ENCODE results near the gene PAFAH1B2.

The PAFAH1B2 gene

GRCh38 chr11:117198613-117199012, 54.5 kb downstream of the PAFAH1B2 start:
- no peaks in the 10 kb centered on the region for H3K27me3 ChIP-seq (ENCODE audit: control insufficient read depth in 3 of 3, insufficient read depth in 3 of 3, low read depth in 1 of 3, low read length in 3 of 3)
- H3K27ac ChIP-seq (replicated peaks; ENCODE audit: low read length): peak overlapping the region; percentile 42
- no CpG with 5 or more reads among the region's 4 CpGs for WGBS, 2 donors (ENCODE audit: extremely low coverage in 2 of 2, insufficient read length in 2 of 2, insufficient replicate concordance in 1 of 2)

GRCh38 chr11:117199053-117199915, 55.2 kb downstream of the PAFAH1B2 start, which contains the start of gene TAGLN:
TSS of gene TAGLN (plus strand) at chr11:117199370. CDS start at chr11:117203014, 3,644 bp downstream.
- peak within 1 kb of the TSS; percentile 97 for H4K8ac ChIP-seq (ENCODE audit: low read depth, low read length)
- peaks cover 4 to 12% of the 10 kb centered on the region in 2 donors for H3K36me3 ChIP-seq (replicated peaks in 1 of 2; ENCODE audit: control insufficient read depth in 2 of 2, insufficient read depth in 2 of 2, low read length in 2 of 2)
- peaks cover 12 to 37% of the 10 kb centered on the region in 2 donors for H3K4me1 ChIP-seq (ENCODE audit: control insufficient read depth in 2 of 2, insufficient read depth in 1 of 2, low read depth in 1 of 2, low read length in 2 of 2)
- peak within 1 kb of the TSS; percentile 50 for H3K14ac ChIP-seq (ENCODE audit: low read length)
- no CpG with 5 or more reads among the region's 34 CpGs for WGBS, 2 donors (ENCODE audit: extremely low coverage in 2 of 2, insufficient read length in 2 of 2, insufficient replicate concordance in 1 of 2)
- peak; percentile 64 for DNase-seq (ENCODE audit: low spot score)
- H3K9ac ChIP-seq (ENCODE audit: low read depth, low read length, poor library complexity): peak within 1 kb of the TSS; percentile 45
- H3K9me3 ChIP-seq (replicated peaks in 1 of 2; ENCODE audit: control insufficient read depth in 2 of 2, insufficient read depth in 1 of 2, low read depth in 1 of 2, low read length in 2 of 2): no peaks in the 10 kb centered on the region
- no peaks in the 10 kb centered on the region for H3K27me3 ChIP-seq (ENCODE audit: control insufficient read depth in 3 of 3, insufficient read depth in 3 of 3, low read depth in 1 of 3, low read length in 3 of 3)
- H2BK15ac ChIP-seq (ENCODE audit: low read length): peak within 1 kb of the TSS; percentile 77
- no peak within 1 kb of the TSS for H3K4ac ChIP-seq (ENCODE audit: low read length)
- peak within 1 kb of the TSS; percentile 56 for H2BK5ac ChIP-seq (ENCODE audit: low read length)
- peak within 1 kb of the TSS; percentile 89 for H2AFZ ChIP-seq (ENCODE audit: low read length)
- no peak within 1 kb of the TSS for H4K91ac ChIP-seq (ENCODE audit: low read depth, low read length, poor library complexity)
- peak within 1 kb of the TSS; percentile 21 to 53 for H3K4me3 ChIP-seq (ENCODE audit: low read length in 2 of 2)
- peak within 1 kb of the TSS; percentile 45 for H3K23ac ChIP-seq (ENCODE audit: low read depth, low read length, poor library complexity)
- peak within 1 kb of the TSS; percentile 20 for H2AK5ac ChIP-seq (ENCODE audit: low read depth, low read length)
- H3K4me2 ChIP-seq (ENCODE audit: insufficient read depth, low read length, poor library complexity, severe bottlenecking): peak within 1 kb of the TSS; percentile 61
- peak within 1 kb of the TSS; percentile 52 for H3K27ac ChIP-seq (replicated peaks; ENCODE audit: low read length)
- H3K18ac ChIP-seq (ENCODE audit: low read length): peak within 1 kb of the TSS; percentile 95
- H2BK120ac ChIP-seq (ENCODE audit: low read depth, low read length): no peak within 1 kb of the TSS
- H3K79me1 ChIP-seq (ENCODE audit: low read depth, low read length): no peaks in the 10 kb centered on the region
- peak within 1 kb of the TSS; percentile 41 for H2BK12ac ChIP-seq (ENCODE audit: low read length)

More at GRCh38 chr11:117198613-117199012, 54.5 kb downstream of the PAFAH1B2 start:
- no peak overlapping the region for H3K23ac ChIP-seq (ENCODE audit: low read depth, low read length, poor library complexity)
- H3K4ac ChIP-seq (ENCODE audit: low read length): no peak overlapping the region
- H3K4me1 ChIP-seq (ENCODE audit: control insufficient read depth in 2 of 2, insufficient read depth in 1 of 2, low read depth in 1 of 2, low read length in 2 of 2): peaks cover 12 to 36% of the 10 kb centered on the region in 2 donors
- no peak overlapping the region for H3K14ac ChIP-seq (ENCODE audit: low read length)
- H2AFZ ChIP-seq (ENCODE audit: low read length): peak overlapping the region; percentile 89
- no peak overlapping the region for H2BK5ac ChIP-seq (ENCODE audit: low read length)
- no peak overlapping the region for H4K8ac ChIP-seq (ENCODE audit: low read depth, low read length)
- no peak overlapping the region for H2BK120ac ChIP-seq (ENCODE audit: low read depth, low read length)
- no peaks in the 10 kb centered on the region for H3K9me3 ChIP-seq (replicated peaks in 1 of 2; ENCODE audit: control insufficient read depth in 2 of 2, insufficient read depth in 1 of 2, low read depth in 1 of 2, low read length in 2 of 2)
- no peak overlapping the region for H3K4me3 ChIP-seq (ENCODE audit: low read length in 2 of 2)
- H3K79me1 ChIP-seq (ENCODE audit: low read depth, low read length): no peaks in the 10 kb centered on the region
- H3K18ac ChIP-seq (ENCODE audit: low read length): peak overlapping the region; percentile 3
- H3K36me3 ChIP-seq (replicated peaks in 1 of 2; ENCODE audit: control insufficient read depth in 2 of 2, insufficient read depth in 2 of 2, low read length in 2 of 2): peaks cover 2 to 10% of the 10 kb centered on the region in 2 donors
- peak overlapping the region; percentile 61 for H3K4me2 ChIP-seq (ENCODE audit: insufficient read depth, low read length, poor library complexity, severe bottlenecking)
- peak overlapping the region; percentile 2 for H2AK5ac ChIP-seq (ENCODE audit: low read depth, low read length)
- H2BK12ac ChIP-seq (ENCODE audit: low read length): peak overlapping the region; percentile 41
- H3K9ac ChIP-seq (ENCODE audit: low read depth, low read length, poor library complexity): no peak overlapping the region
- DNase-seq (ENCODE audit: low spot score): no peak
- H4K91ac ChIP-seq (ENCODE audit: low read depth, low read length, poor library complexity): no peak overlapping the region
- H2BK15ac ChIP-seq (ENCODE audit: low read length): no peak overlapping the region

- Histone ChIP-seq H3K36me3 (replicated peaks in 1 of 2; ENCODE audit: control insufficient read depth in 2 of 2, insufficient read depth in 2 of 2, low read length in 2 of 2) (peaks cover 12 to 18% of the 10 kb centered on the region in 2 donors), H2BK15ac (ENCODE audit: low read length) (no peak overlapping the region), H3K79me1 (ENCODE audit: low read depth, low read length) (no peaks in the 10 kb centered on the region), H3K18ac (ENCODE audit: low read length) (peak overlapping the region; percentile 84), H3K9me3 (replicated peaks in 1 of 2; ENCODE audit: control insufficient read depth in 2 of 2, insufficient read depth in 1 of 2, low read depth in 1 of 2, low read length in 2 of 2) (no peaks in the 10 kb centered on the region), H4K91ac (ENCODE audit: low read depth, low read length, poor library complexity) (no peak overlapping the region), H2AK5ac (ENCODE audit: low read depth, low read length) (peak overlapping the region; percentile 20), H3K27me3 (ENCODE audit: control insufficient read depth in 3 of 3, insufficient read depth in 3 of 3, low read depth in 1 of 3, low read length in 3 of 3) (no peaks in the 10 kb centered on the region), H3K4me1 (ENCODE audit: control insufficient read depth in 2 of 2, insufficient read depth in 1 of 2, low read depth in 1 of 2, low read length in 2 of 2) (peaks cover 12 to 37% of the 10 kb centered on the region in 2 donors), H3K4me3 (ENCODE audit: low read length in 2 of 2) (peak overlapping the region in 1 of 2 donors; percentile 53), H2BK120ac (ENCODE audit: low read depth, low read length) (no peak overlapping the region), H3K23ac (ENCODE audit: low read depth, low read length, poor library complexity) (no peak overlapping the region), H2AFZ (ENCODE audit: low read length) (peak overlapping the region; percentile 89), H3K9ac (ENCODE audit: low read depth, low read length, poor library complexity) (peak overlapping the region; percentile 45), H3K27ac (replicated peaks; ENCODE audit: low read length) (no peak overlapping the region), H3K14ac (ENCODE audit: low read length) (peak overlapping the region; percentile 50), H3K4ac (ENCODE audit: low read length) (no peak overlapping the region), H2BK5ac (ENCODE audit: low read length) (peak overlapping the region; percentile 56), H2BK12ac (ENCODE audit: low read length) (no peak overlapping the region), H4K8ac (ENCODE audit: low read depth, low read length) (peak overlapping the region; percentile 3), H3K4me2 (ENCODE audit: insufficient read depth, low read length, poor library complexity, severe bottlenecking) (no peak overlapping the region)
- no peak for DNase-seq (ENCODE audit: low spot score)
- no CpG with 5 or more reads among the region's 13 CpGs for WGBS, 2 donors (ENCODE audit: extremely low coverage in 2 of 2, insufficient read length in 2 of 2, insufficient replicate concordance in 1 of 2)
Observed at GRCh38 chr11:117199916-117200812, 56.1 kb downstream of the PAFAH1B2 start.

Measured in neuronal stem cell (in vitro differentiated cells).